Skeletal muscle satellite cell (primary cell): ENCODE data around the gene CTSZ.

Source experiments
- H3K27me3 ChIP-seq: 2 replicates; pipeline ENCODE4 v1.7.0; 2013; ENCODE audit warnings: low read length; ENCODE audit not compliant: control insufficient read depth, insufficient read depth
- H3K36me3 ChIP-seq: 2 replicates; pipeline ENCODE4 v1.7.0; 2013; ENCODE audit warnings: mild to moderate bottlenecking, control low read depth, low read length; ENCODE audit not compliant: insufficient read depth
- H3K4me1 ChIP-seq: 2 replicates; pipeline ENCODE4 v1.7.0; 2013; ENCODE audit warnings: low read length; ENCODE audit not compliant: control insufficient read depth, insufficient read depth
- H3K4me2 ChIP-seq: 2 replicates; pipeline ENCODE4 v1.7.0; 2013; ENCODE audit warnings: mild to moderate bottlenecking, low read length
- H3K4me3 ChIP-seq: 2 replicates; pipeline ENCODE4 v1.7.0; 2013; ENCODE audit warnings: low read length
- H3K9ac ChIP-seq: 2 replicates; pipeline ENCODE4 v1.7.0; 2013; ENCODE audit warnings: mild to moderate bottlenecking, low read depth, low read length, moderate library complexity
- H3K9me3 ChIP-seq: replicated peaks from 2 replicates; pipeline ENCODE4 v1.7.0; 2013; ENCODE audit warnings: mild to moderate bottlenecking, control low read depth, low read length

The CTSZ gene

GRCh38 chr20:59002874-59003399 is 4.1 kb downstream of the CTSZ start:
- H3K27me3 ChIP-seq, result no peaks in the 10 kb centered on the region
- H3K4me1 ChIP-seq, result peaks cover 30% of the 10 kb centered on the region
- no peak overlapping the region for H3K9ac ChIP-seq
- peak overlapping the region; percentile 29 for H3K4me2 ChIP-seq
- H3K36me3 ChIP-seq, result peaks cover 24% of the 10 kb centered on the region
- H3K9me3 ChIP-seq, result no peaks in the 10 kb centered on the region
- H3K4me3 ChIP-seq, result no peak overlapping the region

- Histone ChIP-seq H3K4me1 (peaks cover 26% of the 10 kb centered on the region), H3K9ac (no peak overlapping the region), H3K4me3 (no peak overlapping the region), H3K27me3 (no peaks in the 10 kb centered on the region), H3K9me3 (no peaks in the 10 kb centered on the region), H3K4me2 (no peak overlapping the region), H3K36me3 (peaks cover 30% of the 10 kb centered on the region)
These were observed 4.7 kb downstream of the CTSZ start for GRCh38 chr20:59002388-59002787.

GRCh38 chr20:59001449-59002171 is 5.4 kb downstream of the CTSZ start:
- Histone ChIP-seq H3K27me3 (no peaks in the 10 kb centered on the region), H3K4me1 (peaks cover 24% of the 10 kb centered on the region), H3K9me3 (no peaks in the 10 kb centered on the region), H3K9ac (no peak overlapping the region), H3K4me2 (no peak overlapping the region), H3K4me3 (no peak overlapping the region), H3K36me3 (peaks cover 37% of the 10 kb centered on the region)

DNA sequence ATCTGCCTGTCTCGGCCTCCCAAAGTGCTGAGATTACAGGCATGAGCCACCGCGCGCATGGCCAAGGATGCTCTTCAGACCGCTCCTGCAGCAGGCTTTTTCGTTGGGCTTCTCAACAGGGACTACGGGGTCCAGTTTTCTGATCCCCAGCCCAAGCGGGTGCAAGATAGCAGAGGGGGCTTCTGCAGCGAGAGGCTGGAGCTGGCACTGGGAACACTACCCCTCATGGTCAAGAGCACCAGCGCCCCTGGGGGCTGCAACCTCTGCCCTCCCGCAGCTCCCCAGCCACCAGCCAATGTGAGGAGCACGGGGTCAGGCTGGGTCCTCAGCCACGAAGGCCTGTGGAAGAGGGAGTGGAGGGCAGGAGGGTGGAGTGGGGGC is 6.0 kb downstream of the CTSZ start:
- H3K4me2 ChIP-seq, result no peak overlapping the region
- no peak overlapping the region for H3K9ac ChIP-seq
- H3K4me1 ChIP-seq, result peaks cover 23% of the 10 kb centered on the region
- no peaks in the 10 kb centered on the region for H3K27me3 ChIP-seq
- no peak overlapping the region for H3K4me3 ChIP-seq
- H3K9me3 ChIP-seq, result no peaks in the 10 kb centered on the region
- H3K36me3 ChIP-seq, result peaks cover 43% of the 10 kb centered on the region

GRCh38 chr20:59000326-59000725 is 6.7 kb downstream of the CTSZ start:
- no peak overlapping the region for H3K9ac ChIP-seq
- H3K4me3 ChIP-seq, result no peak overlapping the region
- H3K4me1 ChIP-seq, result peaks cover 16% of the 10 kb centered on the region
- no peaks in the 10 kb centered on the region for H3K9me3 ChIP-seq
- peaks cover 50% of the 10 kb centered on the region for H3K36me3 ChIP-seq
- H3K27me3 ChIP-seq, result no peaks in the 10 kb centered on the region
- no peak overlapping the region for H3K4me2 ChIP-seq

DNA sequence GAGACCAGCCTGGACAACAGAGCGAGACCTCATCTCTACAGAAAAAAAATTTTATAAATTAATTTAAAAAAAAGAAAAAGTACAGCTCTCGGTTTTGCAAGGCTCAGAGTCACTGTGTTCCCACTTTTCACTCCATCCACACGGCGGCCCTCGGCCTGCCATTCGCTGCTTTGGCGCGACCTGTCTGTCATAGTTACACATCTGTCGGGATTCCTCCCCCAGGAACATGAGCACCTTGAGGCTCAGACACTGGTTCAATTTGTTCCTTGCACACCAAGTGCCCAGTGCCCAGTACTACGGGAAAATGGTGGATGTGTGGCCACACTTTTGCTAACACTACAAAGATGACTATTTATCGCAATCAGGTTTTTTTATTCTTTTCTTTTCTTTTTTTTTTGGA is 8.4 kb downstream of the CTSZ start:
- Histone ChIP-seq H3K9me3 (no peaks in the 10 kb centered on the region), H3K4me2 (no peak overlapping the region), H3K4me3 (no peak overlapping the region), H3K36me3 (peaks cover 57% of the 10 kb centered on the region), H3K9ac (no peak overlapping the region), H3K4me1 (peaks cover 6% of the 10 kb centered on the region), H3K27me3 (no peaks in the 10 kb centered on the region)

GRCh38 chr20:58997141-58997770 is 9.8 kb downstream of the CTSZ start:
- H3K4me1 ChIP-seq, result no peaks in the 10 kb centered on the region
- no peak overlapping the region for H3K4me2 ChIP-seq
- no peaks in the 10 kb centered on the region for H3K27me3 ChIP-seq
- H3K36me3 ChIP-seq, result peaks cover 65% of the 10 kb centered on the region
- H3K9me3 ChIP-seq, result no peaks in the 10 kb centered on the region
- no peak overlapping the region for H3K9ac ChIP-seq
- H3K4me3 ChIP-seq, result no peak overlapping the region

- Histone ChIP-seq H3K4me1 (no peaks in the 10 kb centered on the region), H3K9ac (no peak overlapping the region), H3K27me3 (no peaks in the 10 kb centered on the region), H3K36me3 (peaks cover 70% of the 10 kb centered on the region), H3K4me3 (no peak overlapping the region), H3K4me2 (no peak overlapping the region), H3K9me3 (no peaks in the 10 kb centered on the region)
These were observed 10.8 kb downstream of the CTSZ start for GRCh38 chr20:58996226-58996611.

- Histone ChIP-seq H3K9ac (no peak overlapping the region), H3K36me3 (peaks cover 73% of the 10 kb centered on the region), H3K27me3 (no peaks in the 10 kb centered on the region), H3K9me3 (no peaks in the 10 kb centered on the region), H3K4me1 (no peaks in the 10 kb centered on the region), H3K4me2 (no peak overlapping the region), H3K4me3 (no peak overlapping the region)
These were observed 11.4 kb downstream of the CTSZ start for GRCh38 chr20:58995461-58996225.

DNA sequence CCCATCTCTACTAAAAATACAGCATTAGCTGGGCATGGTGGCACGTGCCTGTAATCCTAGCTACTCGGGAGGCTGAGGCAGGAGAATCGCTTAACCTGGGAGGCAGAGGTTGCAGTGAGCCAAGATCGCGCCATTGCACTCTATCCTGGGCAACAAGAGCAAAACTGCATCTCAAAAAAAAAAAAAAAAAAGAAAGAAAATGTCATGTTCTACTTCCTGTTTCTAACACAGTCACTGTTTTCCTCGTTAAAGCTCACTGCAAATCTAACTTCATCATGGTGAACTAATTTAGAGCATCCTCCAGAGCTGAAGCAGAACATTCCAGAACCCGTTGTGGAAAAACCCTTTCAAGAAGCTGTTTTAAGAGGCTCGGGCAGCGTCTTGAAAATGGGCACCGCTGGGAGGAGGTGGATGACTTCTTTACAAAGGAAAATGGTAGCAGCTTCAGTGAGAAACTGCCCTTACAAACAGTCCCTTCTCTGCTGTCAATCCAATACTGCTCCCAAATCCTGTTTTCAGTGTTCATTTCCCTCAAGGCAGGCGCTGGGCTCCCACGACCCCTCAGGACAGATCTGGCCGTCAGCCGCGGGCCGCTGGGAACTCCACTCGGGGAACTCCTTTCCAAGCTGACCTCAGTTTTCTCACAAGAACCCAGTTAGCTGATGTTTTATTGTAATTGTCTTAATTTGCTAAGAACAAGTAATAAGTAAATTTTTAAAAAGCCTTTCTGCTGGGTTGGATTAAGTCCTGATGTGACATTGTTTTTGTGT is 12.5 kb downstream of the CTSZ start:
- H3K9ac ChIP-seq, result no peak overlapping the region
- no peaks in the 10 kb centered on the region for H3K4me1 ChIP-seq
- no peak overlapping the region for H3K4me3 ChIP-seq
- H3K9me3 ChIP-seq, result no peaks in the 10 kb centered on the region
- no peaks in the 10 kb centered on the region for H3K27me3 ChIP-seq
- peaks cover 81% of the 10 kb centered on the region for H3K36me3 ChIP-seq
- H3K4me2 ChIP-seq, result no peak overlapping the region
